Bronchial epithelial cell (primary cell): Measurements from ENCODE around the gene RAB3GAP1. TPM values are rescaled to one million over a fixed set of nuclear protein-coding genes. Genes with fewer than 3 reads are reported as not detected.
"Not testable (repeated sequence)": the region's sequence is repeated elsewhere in the genome, so short reads cannot be mapped to it uniquely, and the experiment has no call there.

Experiments
- DNase-seq: peaks from one replicate; pipeline ENCODE4 v3.0.0-alpha.2; 2010; ENCODE audit warnings: low read depth
- FAIRE-seq: peaks from 2 replicates; lab custom pipeline; 2011; peaks lifted over from hg19 to GRCh38; lab: Jason Lieb, UNC
- H3K27me3 ChIP-seq: 2 replicates; pipeline ENCODE4 v1.5.1; 2011; ENCODE audit warnings: low read length; ENCODE audit not compliant: control insufficient read depth, insufficient read depth
- H3K36me3 ChIP-seq: 2 replicates; pipeline ENCODE4 v1.5.1; 2011; ENCODE audit warnings: low read length; ENCODE audit not compliant: control insufficient read depth, insufficient read depth
- H3K4me3 ChIP-seq: 2 replicates; pipeline ENCODE4 v1.5.1; 2011; ENCODE audit warnings: mild to moderate bottlenecking, low read depth, low read length, control low read depth
- total RNA-seq: library from RNA; depleted of rRNA; stranded (reverse); fragments of >200 nt; gene quantifications from 2 replicates; pipeline ENCODE4 v1.2.1, GENCODE V29; 2014
- TF ChIP-seq, protein P1 (sequence below): IDR thresholded peaks from 2 replicates; pipeline ENCODE4 v1.5.1; 2011; ENCODE audit warnings: mild to moderate bottlenecking, moderate library complexity, low read length, control low read depth, inconsistent platforms; ENCODE audit not compliant: insufficient read depth, severe bottlenecking

The RAB3GAP1 gene
- total RNA-seq, 1 donor from 2014 or later: 120 TPM

DNA sequence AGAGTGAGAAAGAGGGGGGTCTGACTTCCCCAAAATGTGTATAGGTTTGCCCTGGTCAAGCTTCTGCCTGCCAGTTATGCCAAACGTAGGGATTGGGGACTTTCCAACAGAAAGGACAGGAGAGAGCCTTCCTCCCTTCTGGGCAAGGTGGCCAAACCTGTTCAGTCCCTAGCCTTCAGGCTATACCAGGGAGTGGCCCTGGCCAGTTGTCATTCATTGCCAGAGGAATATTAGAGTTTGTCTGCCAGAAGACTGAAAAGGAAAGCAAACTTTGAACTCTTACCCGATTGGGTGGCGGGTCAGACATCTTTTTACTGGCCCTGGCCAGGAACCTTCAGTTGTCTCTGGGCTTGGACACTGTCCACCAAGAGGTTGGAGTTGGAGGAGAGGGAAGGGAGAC, 22.1 kb downstream of the RAB3GAP1 start:
- TF ChIP-seq, protein P1, sequence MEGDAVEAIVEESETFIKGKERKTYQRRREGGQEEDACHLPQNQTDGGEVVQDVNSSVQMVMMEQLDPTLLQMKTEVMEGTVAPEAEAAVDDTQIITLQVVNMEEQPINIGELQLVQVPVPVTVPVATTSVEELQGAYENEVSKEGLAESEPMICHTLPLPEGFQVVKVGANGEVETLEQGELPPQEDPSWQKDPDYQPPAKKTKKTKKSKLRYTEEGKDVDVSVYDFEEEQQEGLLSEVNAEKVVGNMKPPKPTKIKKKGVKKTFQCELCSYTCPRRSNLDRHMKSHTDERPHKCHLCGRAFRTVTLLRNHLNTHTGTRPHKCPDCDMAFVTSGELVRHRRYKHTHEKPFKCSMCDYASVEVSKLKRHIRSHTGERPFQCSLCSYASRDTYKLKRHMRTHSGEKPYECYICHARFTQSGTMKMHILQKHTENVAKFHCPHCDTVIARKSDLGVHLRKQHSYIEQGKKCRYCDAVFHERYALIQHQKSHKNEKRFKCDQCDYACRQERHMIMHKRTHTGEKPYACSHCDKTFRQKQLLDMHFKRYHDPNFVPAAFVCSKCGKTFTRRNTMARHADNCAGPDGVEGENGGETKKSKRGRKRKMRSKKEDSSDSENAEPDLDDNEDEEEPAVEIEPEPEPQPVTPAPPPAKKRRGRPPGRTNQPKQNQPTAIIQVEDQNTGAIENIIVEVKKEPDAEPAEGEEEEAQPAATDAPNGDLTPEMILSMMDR: no peak
- Histone ChIP-seq H3K27me3 (no peaks in the 10 kb centered on the region), H3K4me3 (no peak overlapping the region), H3K36me3 (peaks cover 2% of the 10 kb centered on the region)
- no peak for DNase-seq
- no peak for FAIRE-seq

DNA sequence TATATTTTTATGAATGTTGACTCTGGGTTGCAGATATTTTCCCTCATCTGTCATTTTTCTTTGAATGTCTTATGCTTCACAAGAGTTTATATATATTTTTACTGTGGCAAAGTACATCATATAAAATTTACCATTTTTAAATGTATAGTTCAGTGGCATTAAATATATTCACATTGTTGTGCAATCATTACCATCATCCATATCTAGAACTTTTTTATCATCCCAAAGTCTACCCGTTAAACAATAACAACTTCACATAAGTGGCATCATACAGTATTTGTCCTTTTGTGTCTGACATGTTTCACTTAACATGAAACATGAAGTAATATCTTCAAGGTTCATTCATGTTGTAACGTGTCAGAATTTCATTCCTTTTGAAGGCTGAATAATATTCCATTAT, 24.5 kb downstream of the RAB3GAP1 start:
- peaks cover under 1% of the 10 kb centered on the region for H3K36me3 ChIP-seq
- H3K4me3 ChIP-seq: no peak overlapping the region
- H3K27me3 ChIP-seq: no peaks in the 10 kb centered on the region
- TF ChIP-seq, protein P1: no peak
- DNase-seq: no peak
- FAIRE-seq: no peak

DNA sequence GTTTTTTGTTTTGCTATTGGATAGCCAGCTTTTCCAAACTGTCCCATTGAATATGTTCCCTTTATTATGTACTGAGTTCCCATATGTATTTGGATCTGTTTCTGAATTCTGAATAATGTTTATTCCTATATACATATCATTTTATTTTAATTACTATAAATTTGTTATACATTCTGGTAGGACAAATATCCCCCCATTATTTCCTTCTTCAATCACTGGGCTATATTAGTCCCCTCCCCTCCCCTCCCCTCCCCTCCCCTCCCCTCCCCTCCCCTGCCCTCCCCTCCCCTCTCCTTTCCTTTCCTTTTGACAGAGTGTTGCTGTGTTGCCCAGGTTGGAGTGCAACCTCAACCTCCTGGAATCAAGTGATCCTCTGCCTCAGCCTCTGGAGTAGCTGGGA, 26.3 kb downstream of the RAB3GAP1 start:
- DNase-seq (no peak), FAIRE-seq (no peak)
- Histone ChIP-seq H3K27me3 (no peaks in the 10 kb centered on the region), H3K36me3 (no peaks in the 10 kb centered on the region), H3K4me3 (no peak overlapping the region)
- TF ChIP-seq, protein P1: no peak

DNA sequence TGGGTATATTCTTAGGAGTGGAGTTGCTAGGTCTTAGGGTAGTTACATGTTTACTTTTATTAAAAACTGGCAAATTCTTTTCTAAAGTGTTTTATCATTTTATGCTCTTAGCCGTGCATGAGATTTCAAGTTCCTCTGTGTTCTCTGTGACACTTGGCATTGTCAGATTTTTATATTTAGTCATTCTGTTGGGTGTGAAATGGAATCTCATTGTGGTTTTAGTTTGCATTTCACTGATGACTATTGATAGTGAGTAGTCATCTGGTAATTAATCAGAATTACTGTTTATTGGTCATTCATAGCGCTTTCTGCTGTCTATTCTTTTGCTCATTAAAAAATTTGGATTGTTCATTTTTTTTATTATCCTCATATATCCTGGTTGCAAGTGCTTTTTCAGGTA, 34.1 kb downstream of the RAB3GAP1 start:
- TF ChIP-seq, protein P1: no peak
- no peak overlapping the region for H3K4me3 ChIP-seq
- FAIRE-seq (no peak), DNase-seq (peak; percentile 24)
- no peaks in the 10 kb centered on the region for H3K36me3 ChIP-seq
- H3K27me3 ChIP-seq: no peaks in the 10 kb centered on the region

DNA sequence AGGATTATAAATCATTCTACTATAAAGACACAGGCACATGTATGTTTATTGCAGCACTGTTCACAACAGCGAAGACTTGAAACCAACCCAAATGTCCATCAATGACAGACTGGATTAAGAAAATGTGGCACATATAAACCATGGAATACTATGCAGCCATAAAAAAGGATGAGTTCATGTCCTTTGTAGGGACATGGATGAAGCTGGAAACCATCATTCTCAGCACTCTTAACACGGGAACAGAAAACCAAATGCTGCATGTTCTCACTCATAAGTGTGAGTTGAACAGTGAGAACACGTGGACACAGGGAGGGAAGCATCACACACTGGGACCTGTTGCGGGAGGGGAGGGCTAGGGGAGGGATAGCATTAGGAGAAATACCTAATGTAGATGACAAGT, 37.5 kb downstream of the RAB3GAP1 start:
- FAIRE-seq, H3K27me3 ChIP-seq, H3K36me3 ChIP-seq, H3K4me3 ChIP-seq, DNase-seq: not testable (repeated sequence)

DNA sequence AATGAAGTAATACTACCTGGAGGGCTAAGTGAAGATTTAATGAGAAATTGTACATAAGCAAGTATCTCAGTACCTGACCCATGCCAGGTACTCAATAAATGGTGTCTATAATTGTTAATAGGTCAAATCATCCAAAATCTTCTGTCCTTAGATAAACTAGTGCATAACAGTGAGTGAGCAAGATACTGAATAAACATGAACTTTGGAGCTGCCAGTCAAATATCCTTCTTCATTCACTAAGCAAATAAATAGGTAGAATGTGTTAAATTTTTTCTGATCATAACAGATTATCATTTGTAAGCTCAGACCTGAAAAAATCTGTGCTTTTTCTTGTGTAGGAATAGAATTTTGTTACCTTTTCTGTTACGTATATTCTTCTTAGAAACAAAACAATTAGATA, 39.6 kb downstream of the RAB3GAP1 start:
- Histone ChIP-seq H3K36me3 (no peaks in the 10 kb centered on the region), H3K27me3 (no peaks in the 10 kb centered on the region), H3K4me3 (no peak overlapping the region)
- FAIRE-seq: no peak
- no peak for DNase-seq
- TF ChIP-seq, protein P1: no peak
